HepG2 (cell line): Measurements from ENCODE around the gene TBC1D10A. TPM values are rescaled to one million over a fixed set of nuclear protein-coding genes. Genes with fewer than 3 reads are reported as not detected.

Experiments used
- ARID4A ChIP-seq: sonication (generic); formaldehyde crosslinking; IDR thresholded peaks from 2 replicates; pipeline ENCODE4 v1.5.0; 2020; ENCODE audit warnings: mild to moderate bottlenecking, missing genetic modification reagents, borderline replicate concordance
- ETV5 ChIP-seq: IDR thresholded peaks from 2 replicates; pipeline ENCODE4 v1.6.1; 2018; ENCODE audit warnings: missing biosample characterization, missing genetic modification reagents, inconsistent platforms, borderline replicate concordance
- FOXC1 ChIP-seq: sonication (generic); formaldehyde crosslinking; IDR thresholded peaks from 2 replicates; pipeline ENCODE4 v1.8.0; 2022; ENCODE audit warnings: mild to moderate bottlenecking, missing genetic modification reagents, borderline replicate concordance
- FOXK1 ChIP-seq: sonication (generic); formaldehyde crosslinking; IDR thresholded peaks from 2 replicates; pipeline ENCODE4 v1.4.0; 2020; ENCODE audit warnings: low read depth, missing genetic modification reagents, borderline replicate concordance
- HMGXB3 ChIP-seq: sonication (generic); formaldehyde crosslinking; IDR thresholded peaks from 2 replicates; pipeline ENCODE4 v1.4.0; 2020; ENCODE audit warnings: missing genetic modification reagents, borderline replicate concordance
- HNF4A ChIP-seq: sonication (generic); formaldehyde crosslinking; IDR thresholded peaks from 2 replicates; pipeline ENCODE4 v1.4.0; 2020; ENCODE audit warnings: missing genetic modification reagents
- IRF2 ChIP-seq: IDR thresholded peaks from 2 replicates; pipeline ENCODE4 v1.6.1; 2018; ENCODE audit warnings: missing genetic modification reagents, missing compliant biosample characterization
- MED1 ChIP-seq: sonication (generic); formaldehyde crosslinking; IDR thresholded peaks from 2 replicates; pipeline ENCODE4 v1.4.0; 2020; ENCODE audit warnings: missing genetic modification reagents
- NCOA2 ChIP-seq: sonication (generic); formaldehyde crosslinking; IDR thresholded peaks from 2 replicates; pipeline ENCODE4 v1.8.0; 2022; ENCODE audit warnings: inconsistent platforms
- PHB2 ChIP-seq: fragments of 450-650 bp; IDR thresholded peaks from 2 replicates; pipeline ENCODE4 v1.6.1; 2018; ENCODE audit not compliant: partially characterized antibody
- RBFOX2 ChIP-seq: fragments of 200-400 bp; formaldehyde crosslinking; IDR thresholded peaks from 2 replicates; pipeline ENCODE4 v1.6.1; 2017; ENCODE audit warnings: low read depth, mild to moderate bottlenecking, low read length
- RBM22 ChIP-seq: fragments of 200-400 bp; formaldehyde crosslinking; optimal IDR thresholded peaks from 2 replicates; pipeline ENCODE3; 2017; ENCODE audit warnings: mild to moderate bottlenecking, low read length, moderate library complexity
- SP5 ChIP-seq: IDR thresholded peaks from 2 replicates; pipeline ENCODE4 v1.6.1; 2016; ENCODE audit warnings: low read depth, borderline replicate concordance
- TAF1 ChIP-seq: sonication (generic); formaldehyde crosslinking; IDR thresholded peaks from 2 replicates; pipeline ENCODE4 v1.4.0; 2020; ENCODE audit warnings: missing genetic modification reagents
- ZFP91 ChIP-seq: sonication (generic); formaldehyde crosslinking; IDR thresholded peaks from 2 replicates; pipeline ENCODE4 v1.9.0; 2022; ENCODE audit warnings: missing genetic modification reagents, mild to moderate bottlenecking, borderline replicate concordance
- ZNF143 ChIP-seq: sonication (generic); formaldehyde crosslinking; IDR thresholded peaks from 2 replicates; pipeline ENCODE4 v1.4.0; 2020; ENCODE audit warnings: missing genetic modification reagents
- ZNF552 ChIP-seq: sonication (generic); formaldehyde crosslinking; IDR thresholded peaks from 2 replicates; pipeline ENCODE4 v1.9.0; 2022; ENCODE audit warnings: missing genetic modification reagents, mild to moderate bottlenecking, borderline replicate concordance
- ZNF576 ChIP-seq: sonication (generic); formaldehyde crosslinking; IDR thresholded peaks from 2 replicates; pipeline ENCODE4 v1.4.0; 2020; ENCODE audit warnings: mild to moderate bottlenecking, missing genetic modification reagents
- ZNF792 ChIP-seq: IDR thresholded peaks from 2 replicates; pipeline ENCODE4 v1.6.1; 2016
- polyA plus RNA-seq, 8 experiments: library from polyadenylated mRNA; depleted of rRNA in 3 of 8; stranded (reverse) in 7 of 8; unstranded in 1 of 8; fragments of >200 nt; fragmentation: Illumina TruSeq in 4 of 8; extraction: Trizol in 4 of 8; gene quantifications; 2 replicates each; pipeline versions ENCODE4 v1.2.1 to v1.2.3, GENCODE V29; 2011 to 2016; ENCODE audit warnings: low read depth in 4 of 8, missing spikeins in 1 of 8, mixed read lengths in 1 of 8; ENCODE audit not compliant: insufficient read depth in 1 of 8
- total RNA-seq, 5 experiments: library from RNA; depleted of rRNA; stranded (reverse); fragments of >200 nt; fragmentation: Illumina TruSeq; extraction: Trizol; gene quantifications; 2 replicates each; pipeline ENCODE4 v1.2.3, GENCODE V29; 2016; ENCODE audit warnings: low read depth in 1 of 5

Gene TBC1D10A
- total and polyA plus RNA-seq, 2 of the 13 experiments (the other 11 are each of a cell fraction or from before 2014, with no cell fraction given): 4.2 to 4.9 TPM

GRCh38 chr22:30289141-30289979 is 37.4 kb downstream of the TBC1D10A start, which contains the start of gene CASTOR1 (continued):
- peak; percentile 81; the same call in 1 of the 2 replicates for TF ChIP-seq ARID4A (CRISPR knock-in tag)
- TF ChIP-seq FOXC1: no peak
- 0 out of 2 replicates have a peak, but pooled peaks have one; percentile 10 for TF ChIP-seq MED1 (CRISPR knock-in tag)
- no peak for TF ChIP-seq PHB2
- no peak for TF ChIP-seq HNF4A (CRISPR knock-in tag)
- no peak for TF ChIP-seq IRF2 (CRISPR knock-in tag)
- TF ChIP-seq NCOA2 (CRISPR knock-in tag): peak; percentile 8; the same call in 1 of the 2 replicates
- TF ChIP-seq ZNF552: 0 out of 2 replicates have a peak, but pooled peaks have one; percentile 29
- TF ChIP-seq ETV5 (CRISPR knock-in tag): no peak
- no peak for TF ChIP-seq HMGXB3 (CRISPR knock-in tag)
- TF ChIP-seq ZNF792 (CRISPR knock-in tag): no peak
- peak; percentile 26; the same call in 1 of the 2 replicates for TF ChIP-seq TAF1 (CRISPR knock-in tag)
- TF ChIP-seq FOXK1 (CRISPR knock-in tag): no peak
- TF ChIP-seq ZFP91 (CRISPR knock-in tag): peak; percentile 100
- peak; percentile 56 for TF ChIP-seq RBFOX2
- TF ChIP-seq RBM22: no peak
- peak; percentile 62 for TF ChIP-seq SP5 (CRISPR knock-in tag)
- no peak for TF ChIP-seq ZNF143 (CRISPR knock-in tag)
- TF ChIP-seq ZNF576 (CRISPR knock-in tag): no peak
